Nephron progenitor cell (in vitro differentiated cells): ENCODE results near the gene DDX28.
"Not testable (repeated sequence)": the region's sequence is repeated elsewhere in the genome, so short reads cannot be mapped to it uniquely, and the experiment has no call there.

Source experiments
- DNase-seq: peaks from one replicate; pipeline ENCODE4 v3.0.0; 2021
- H3K27ac Mint-ChIP-seq: 2 replicates; pipeline ENCODE4 v1.8.0; 2021; ENCODE audit warnings: mild to moderate bottlenecking, moderate library complexity, mixed read lengths
- H3K27me3 Mint-ChIP-seq: 2 replicates; pipeline ENCODE4 v1.8.0; 2021; ENCODE audit warnings: mild to moderate bottlenecking, low read depth, mixed read lengths; ENCODE audit not compliant: poor library complexity
- H3K36me3 Mint-ChIP-seq: 2 replicates; pipeline ENCODE4 v1.8.0; 2021; ENCODE audit warnings: low read depth, mixed read lengths
- H3K4me1 Mint-ChIP-seq: 2 replicates; pipeline ENCODE4 v1.8.0; 2021; ENCODE audit warnings: mixed read lengths
- H3K4me3 Mint-ChIP-seq: 2 replicates; pipeline ENCODE4 v1.8.0; 2021; ENCODE audit warnings: mild to moderate bottlenecking, moderate library complexity, mixed read lengths
- H3K9me3 Mint-ChIP-seq: 2 replicates; pipeline ENCODE4 v1.8.0; 2021; ENCODE audit warnings: mild to moderate bottlenecking, moderate library complexity, mixed read lengths
- TF ChIP-seq, protein P1 (sequence below): fragments of 200-600 bp; sonication (generic); IDR thresholded peaks from 2 replicates; pipeline ENCODE4 v1.5.0; 2021; ENCODE audit warnings: antibody characterized with exemption

Gene DDX28

DNA sequence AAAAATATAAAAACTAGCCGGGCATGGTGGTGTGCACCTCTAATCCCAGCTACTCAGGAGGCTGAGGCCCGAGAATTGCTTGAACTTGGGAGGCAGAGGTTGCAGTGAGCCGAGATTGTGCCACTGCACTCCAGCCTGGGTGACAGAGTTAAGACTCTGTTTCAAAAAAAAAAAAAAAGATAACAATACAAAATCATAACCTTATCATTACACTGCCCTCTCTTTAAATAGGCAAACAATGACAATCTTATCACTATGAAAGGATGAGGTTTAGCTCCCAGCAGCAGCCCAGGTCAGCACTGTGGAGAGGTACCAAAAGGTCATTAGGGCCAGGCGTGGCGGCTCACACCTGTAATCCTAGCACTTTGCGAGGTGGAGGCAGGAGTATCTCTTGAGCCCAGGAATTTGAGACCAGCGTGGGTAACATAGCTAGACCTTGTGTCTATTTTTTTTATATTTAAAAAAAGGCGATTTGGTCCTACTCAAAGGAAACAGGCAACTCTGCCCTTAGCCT, 3.8 kb downstream of the DDX28 start:
- TF ChIP-seq, protein P1, sequence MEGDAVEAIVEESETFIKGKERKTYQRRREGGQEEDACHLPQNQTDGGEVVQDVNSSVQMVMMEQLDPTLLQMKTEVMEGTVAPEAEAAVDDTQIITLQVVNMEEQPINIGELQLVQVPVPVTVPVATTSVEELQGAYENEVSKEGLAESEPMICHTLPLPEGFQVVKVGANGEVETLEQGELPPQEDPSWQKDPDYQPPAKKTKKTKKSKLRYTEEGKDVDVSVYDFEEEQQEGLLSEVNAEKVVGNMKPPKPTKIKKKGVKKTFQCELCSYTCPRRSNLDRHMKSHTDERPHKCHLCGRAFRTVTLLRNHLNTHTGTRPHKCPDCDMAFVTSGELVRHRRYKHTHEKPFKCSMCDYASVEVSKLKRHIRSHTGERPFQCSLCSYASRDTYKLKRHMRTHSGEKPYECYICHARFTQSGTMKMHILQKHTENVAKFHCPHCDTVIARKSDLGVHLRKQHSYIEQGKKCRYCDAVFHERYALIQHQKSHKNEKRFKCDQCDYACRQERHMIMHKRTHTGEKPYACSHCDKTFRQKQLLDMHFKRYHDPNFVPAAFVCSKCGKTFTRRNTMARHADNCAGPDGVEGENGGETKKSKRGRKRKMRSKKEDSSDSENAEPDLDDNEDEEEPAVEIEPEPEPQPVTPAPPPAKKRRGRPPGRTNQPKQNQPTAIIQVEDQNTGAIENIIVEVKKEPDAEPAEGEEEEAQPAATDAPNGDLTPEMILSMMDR: no peak
- H3K4me1 Mint-ChIP-seq: peaks cover 24% of the 10 kb centered on the region
- no peak overlapping the region for H3K4me3 Mint-ChIP-seq
- peaks cover 20% of the 10 kb centered on the region for H3K27me3 Mint-ChIP-seq
- H3K36me3 Mint-ChIP-seq: peaks cover 11% of the 10 kb centered on the region
- DNase-seq: no peak
- no peaks in the 10 kb centered on the region for H3K9me3 Mint-ChIP-seq
- H3K27ac Mint-ChIP-seq: no peak overlapping the region

DNA sequence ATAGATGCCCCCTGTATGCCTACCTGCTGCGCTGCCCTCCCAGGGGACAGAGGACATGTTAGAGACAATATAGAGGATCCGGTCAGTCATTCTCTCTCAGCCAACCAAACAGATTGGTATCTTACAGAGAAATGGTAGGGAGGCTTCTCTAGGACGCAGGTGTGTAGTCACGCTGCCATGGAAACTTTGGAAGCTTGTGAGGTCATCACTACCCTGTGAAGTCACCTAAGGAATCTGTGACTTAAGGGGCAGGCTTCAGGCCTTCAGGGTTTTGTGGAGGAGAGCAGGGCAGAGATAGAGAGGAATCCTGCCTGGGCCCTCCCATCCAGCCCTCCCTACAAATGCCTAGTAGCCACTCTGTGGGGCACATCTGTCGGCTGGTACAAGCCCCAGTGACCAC, 7.4 kb downstream of the DDX28 start, which contains the start of gene DPEP2NB:
DPEP2NB (minus strand) TSS at position 231 of the 400 bp plus-strand sequence; CDS start at position 90, 141 bp downstream.
- Mint-ChIP-seq H3K9me3 (no peaks in the 10 kb centered on the region), H3K27ac (peak within 1 kb of the TSS; percentile 69), H3K4me3 (no peak within 1 kb of the TSS), H3K4me1 (no peaks in the 10 kb centered on the region), H3K27me3 (peaks cover 34% of the 10 kb centered on the region), H3K36me3 (no peaks in the 10 kb centered on the region)
- TF ChIP-seq, protein P1: no peak
- no peak for DNase-seq

DNA sequence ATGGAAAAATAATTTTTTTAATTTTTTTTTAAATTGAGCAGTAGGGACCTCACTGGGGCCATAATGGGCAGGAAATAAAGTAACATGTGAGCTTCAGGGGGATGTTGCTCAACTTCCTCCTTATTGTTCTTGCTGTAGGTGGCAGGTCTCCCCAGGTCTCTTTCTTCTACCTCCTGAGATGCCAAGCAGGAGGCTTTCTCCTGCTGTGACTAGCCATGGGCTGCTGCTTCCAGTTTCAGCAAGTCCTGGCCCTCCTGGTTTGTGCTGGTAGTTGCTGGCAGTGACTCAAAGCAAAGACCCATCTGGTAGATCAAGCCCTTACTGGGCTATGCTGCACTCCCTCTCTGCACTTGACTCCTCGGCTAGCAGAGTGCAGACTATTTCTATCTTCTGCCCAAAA, 9.6 kb downstream of the DDX28 start:
- Mint-ChIP-seq H3K4me3 (no peak overlapping the region), H3K27me3 (peaks cover 42% of the 10 kb centered on the region), H3K27ac (no peak overlapping the region), H3K36me3 (no peaks in the 10 kb centered on the region), H3K4me1 (peaks cover 9% of the 10 kb centered on the region), H3K9me3 (no peaks in the 10 kb centered on the region)
- no peak for DNase-seq
- TF ChIP-seq, protein P1: no peak

DNA sequence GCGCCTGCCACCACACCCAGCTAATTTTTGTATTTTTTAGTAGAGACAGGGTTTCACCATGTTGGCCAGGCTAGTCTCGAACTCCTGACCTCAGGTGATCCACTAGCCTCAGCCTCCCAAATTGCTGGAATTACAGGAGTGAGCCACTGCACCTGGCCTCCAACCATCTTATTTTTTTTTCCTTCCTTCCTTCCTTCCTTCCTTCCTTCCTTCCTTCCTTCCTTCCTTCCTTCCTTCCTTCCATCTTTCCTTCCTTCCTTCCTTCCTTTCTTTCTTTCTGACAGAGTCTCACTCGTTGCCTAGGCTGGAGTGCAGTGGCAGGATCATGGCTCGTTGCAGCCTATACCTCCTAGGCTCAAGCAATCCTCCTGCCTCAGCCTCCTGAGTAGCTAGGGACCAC, 13.2 kb downstream of the DDX28 start:
- H3K27ac Mint-ChIP-seq, DNase-seq, H3K4me3 Mint-ChIP-seq, H3K9me3 Mint-ChIP-seq, H3K36me3 Mint-ChIP-seq: not testable (repeated sequence)
- Mint-ChIP-seq H3K27me3 (peaks cover 36% of the 10 kb centered on the region), H3K4me1 (peaks cover 15% of the 10 kb centered on the region)

- H3K4me3 Mint-ChIP-seq: no peak overlapping the region
- no peaks in the 10 kb centered on the region for H3K9me3 Mint-ChIP-seq
- H3K27me3 Mint-ChIP-seq: peaks cover 29% of the 10 kb centered on the region
- TF ChIP-seq, protein P1: no peak
- no peak overlapping the region for H3K27ac Mint-ChIP-seq
- DNase-seq: no peak
- peaks cover 15% of the 10 kb centered on the region for H3K4me1 Mint-ChIP-seq
- no peaks in the 10 kb centered on the region for H3K36me3 Mint-ChIP-seq
These were observed 13.8 kb downstream of the DDX28 start for GRCh38 chr16:68009157-68009735.

DNA sequence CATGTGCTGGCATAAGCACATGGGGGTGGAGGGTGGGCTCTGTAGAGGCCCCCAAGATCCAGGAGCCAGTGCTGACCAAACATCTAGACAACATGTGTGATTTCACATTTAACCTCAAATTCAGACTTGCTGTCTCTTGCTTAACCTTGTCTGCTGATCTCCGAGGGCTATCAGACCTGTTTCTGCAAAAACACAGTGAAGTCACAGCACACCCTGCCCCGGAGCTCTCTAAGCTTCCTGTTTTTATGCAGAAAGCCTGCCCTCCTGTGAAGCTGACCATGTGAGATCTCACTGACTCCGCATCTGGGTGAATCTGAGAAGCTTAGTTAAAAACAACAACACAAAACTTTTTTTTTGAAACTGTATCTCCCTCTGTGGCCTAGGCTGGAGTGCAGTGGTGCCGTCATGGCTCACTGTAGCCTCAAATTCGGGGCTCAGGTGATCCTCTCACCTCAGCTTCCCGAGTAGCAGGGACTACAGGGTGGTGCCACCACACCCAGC, 17.2 kb downstream of the DDX28 start:
- Mint-ChIP-seq H3K4me1 (peaks cover 15% of the 10 kb centered on the region), H3K27me3 (peaks cover 15% of the 10 kb centered on the region), H3K36me3 (no peaks in the 10 kb centered on the region), H3K27ac (peak overlapping the region; percentile 95), H3K9me3 (no peaks in the 10 kb centered on the region), H3K4me3 (no peak overlapping the region)
- DNase-seq: no peak
- TF ChIP-seq, protein P1: no peak
